Endodermal cell (in vitro differentiated cells): ENCODE results near the gene RAB3IP. TPM values are rescaled to one million over a fixed set of nuclear protein-coding genes. Genes with fewer than 3 reads are reported as not detected.

Experiments
- DNase-seq: peaks from one replicate; pipeline ENCODE4 v3.0.0-alpha.2; 2017
- H3K27ac ChIP-seq: 2 replicates; pipeline ENCODE4 v1.5.1; 2013; ENCODE audit warnings: mild to moderate bottlenecking, low read depth, low read length, moderate library complexity
- H3K27me3 ChIP-seq: 2 replicates; pipeline ENCODE4 v1.6.1; 2013; ENCODE audit warnings: mild to moderate bottlenecking, low read length, moderate library complexity; ENCODE audit not compliant: insufficient read depth, control insufficient read depth, poor library complexity, severe bottlenecking
- H3K36me3 ChIP-seq: 2 replicates; pipeline ENCODE4 v1.7.0; 2013; ENCODE audit warnings: mild to moderate bottlenecking, low read length, moderate library complexity; ENCODE audit not compliant: control insufficient read depth, insufficient read depth
- H3K4me1 ChIP-seq: one replicate; pipeline ENCODE4 v1.7.0; 2013; ENCODE audit warnings: low read length; ENCODE audit not compliant: control insufficient read depth, insufficient read depth
- H3K4me3 ChIP-seq: 2 replicates; pipeline ENCODE4 v1.5.1; 2013; ENCODE audit warnings: mild to moderate bottlenecking, low read length, moderate library complexity
- H3K9ac ChIP-seq: 2 replicates; pipeline ENCODE4 v1.6.1; 2013; ENCODE audit warnings: mild to moderate bottlenecking, low read length, moderate library complexity; ENCODE audit not compliant: poor library complexity, severe bottlenecking; ENCODE audit errors: extremely low read depth
- H3K9me3 ChIP-seq: 2 replicates; pipeline ENCODE4 v1.6.1; 2013; ENCODE audit warnings: mild to moderate bottlenecking, low read length, moderate library complexity; ENCODE audit not compliant: control insufficient read depth
- H3K27ac Mint-ChIP-seq: 2 replicates; pipeline ENCODE4 v1.8.0; 2020; ENCODE audit warnings: mixed read lengths
- H3K27me3 Mint-ChIP-seq: 2 replicates; pipeline ENCODE4 v1.8.0; 2021; ENCODE audit warnings: mild to moderate bottlenecking, mixed read lengths; ENCODE audit not compliant: insufficient read depth
- H3K36me3 Mint-ChIP-seq: 2 replicates; pipeline ENCODE4 v1.8.0; 2020; ENCODE audit warnings: low read depth, mixed read lengths
- H3K4me1 Mint-ChIP-seq: 2 replicates; pipeline ENCODE4 v1.8.0; 2020; ENCODE audit warnings: mixed read lengths
- H3K4me3 Mint-ChIP-seq: 2 replicates; pipeline ENCODE4 v1.8.0; 2020; ENCODE audit warnings: mild to moderate bottlenecking, moderate library complexity, mixed read lengths
- H3K9me3 Mint-ChIP-seq: 2 replicates; pipeline ENCODE4 v1.8.0; 2020; ENCODE audit warnings: mild to moderate bottlenecking, mixed read lengths
- CTCF ChIP-seq: fragments of 200-600 bp; sonication (generic); conservative IDR thresholded peaks from 2 replicates; pipeline ENCODE4 v1.5.0; 2021; ENCODE audit warnings: antibody characterized with exemption, mild to moderate bottlenecking
- WGBS, 2 experiments: methylation state at CpG; one replicate each; pipeline versions ENCODE4 v1.1.5 to v1.1.7; 2013; ENCODE audit warnings: missing lambda C conversion rate in 2 of 2, mixed read lengths in 1 of 2; ENCODE audit not compliant: insufficient coverage in 1 of 2, insufficient read length in 1 of 2; 5-methylcytosine and 5-hydroxymethylcytosine counted together
- total RNA-seq, 2 donors: library from RNA; stranded (reverse); fragmentation: NEBNext Ultra II Directional in 1 of 2; extraction: Animal tissue kit (Norgen Biotek cat#: 25700) in 1 of 2; gene quantifications; 2 replicates in 1 of 2; 3 replicates in 1 of 2; pipeline ENCODE4 v1.2.1, GENCODE V29; 2021

Gene RAB3IP
- total RNA-seq, 2 donors from 2014 or later, result 48.3 to 52.8 TPM

- Histone ChIP-seq H3K36me3 (no peaks in the 10 kb centered on the region), H3K9me3 (no peaks in the 10 kb centered on the region), H3K4me1 (peaks cover 2% of the 10 kb centered on the region), H3K4me3 (no peak overlapping the region), H3K9ac (no peak overlapping the region), H3K27me3 (peaks cover 7% of the 10 kb centered on the region), H3K27ac (no peak overlapping the region)
- no peaks in the 10 kb centered on the region for H3K36me3 Mint-ChIP-seq
- TF ChIP-seq CTCF, result no peak
- 94 to 98% methylated on average over 9 to 13 of the region's 13 CpGs for WGBS, 2 experiments
- no peak overlapping the region for H3K27ac Mint-ChIP-seq
- peaks cover 2% of the 10 kb centered on the region for H3K27me3 Mint-ChIP-seq
- H3K4me1 Mint-ChIP-seq, result peaks cover 12% of the 10 kb centered on the region
- no peaks in the 10 kb centered on the region for H3K9me3 Mint-ChIP-seq
- H3K4me3 Mint-ChIP-seq, result no peak overlapping the region
- DNase-seq, result no peak
Observed at GRCh38 chr12:69836015-69836414, 97.4 kb downstream of the RAB3IP start.

GRCh38 chr12:69837191-69837590 is 98.5 kb downstream of the RAB3IP start:
- TF ChIP-seq CTCF, result peak; percentile 24
- H3K27me3 Mint-ChIP-seq, result peaks cover 3% of the 10 kb centered on the region
- DNase-seq, result no peak
- H3K9me3 ChIP-seq, result no peaks in the 10 kb centered on the region
- H3K27ac Mint-ChIP-seq, result no peak overlapping the region
- H3K4me3 Mint-ChIP-seq, result no peak overlapping the region
- H3K36me3 ChIP-seq, result no peaks in the 10 kb centered on the region
- H3K9ac ChIP-seq, result no peak overlapping the region
- no peaks in the 10 kb centered on the region for H3K36me3 Mint-ChIP-seq
- no peak overlapping the region for H3K4me3 ChIP-seq
- 79 to 92% methylated on average over 2 to 4 of the region's 4 CpGs for WGBS, 2 experiments
- H3K27ac ChIP-seq, result no peak overlapping the region
- peaks cover 2% of the 10 kb centered on the region for H3K4me1 ChIP-seq
- peaks cover 10% of the 10 kb centered on the region for H3K27me3 ChIP-seq
- H3K9me3 Mint-ChIP-seq, result no peaks in the 10 kb centered on the region
- peaks cover 12% of the 10 kb centered on the region for H3K4me1 Mint-ChIP-seq

GRCh38 chr12:69837657-69838415 is 99.2 kb downstream of the RAB3IP start:
- no peak overlapping the region for H3K9ac ChIP-seq
- Mint-ChIP-seq H3K36me3 (no peaks in the 10 kb centered on the region), H3K4me1 (peaks cover 15% of the 10 kb centered on the region), H3K4me3 (no peak overlapping the region), H3K27me3 (peaks cover 3% of the 10 kb centered on the region), H3K9me3 (no peaks in the 10 kb centered on the region), H3K27ac (no peak overlapping the region)
- H3K9me3 ChIP-seq, result no peaks in the 10 kb centered on the region
- no peak overlapping the region for H3K4me3 ChIP-seq
- peaks cover 10% of the 10 kb centered on the region for H3K27me3 ChIP-seq
- no peak for TF ChIP-seq CTCF
- no peaks in the 10 kb centered on the region for H3K36me3 ChIP-seq
- peaks cover 2% of the 10 kb centered on the region for H3K4me1 ChIP-seq
- no peak for DNase-seq
- WGBS, 2 experiments, result 89 to 92% methylated on average over 3 to 4 of the region's 4 CpGs
- no peak overlapping the region for H3K27ac ChIP-seq
